OCI-M1 (cell line): ENCODE measurements around the gene ALDH1A1.
"Not testable (repeated sequence)": the region's sequence is repeated elsewhere in the genome, so short reads cannot be mapped to it uniquely, and the experiment has no call there.

Source experiments
- DNase-seq: peaks from one replicate; lab custom pipeline; 2025; lab: John Stamatoyannopoulos, UW

Gene ALDH1A1

DNA sequence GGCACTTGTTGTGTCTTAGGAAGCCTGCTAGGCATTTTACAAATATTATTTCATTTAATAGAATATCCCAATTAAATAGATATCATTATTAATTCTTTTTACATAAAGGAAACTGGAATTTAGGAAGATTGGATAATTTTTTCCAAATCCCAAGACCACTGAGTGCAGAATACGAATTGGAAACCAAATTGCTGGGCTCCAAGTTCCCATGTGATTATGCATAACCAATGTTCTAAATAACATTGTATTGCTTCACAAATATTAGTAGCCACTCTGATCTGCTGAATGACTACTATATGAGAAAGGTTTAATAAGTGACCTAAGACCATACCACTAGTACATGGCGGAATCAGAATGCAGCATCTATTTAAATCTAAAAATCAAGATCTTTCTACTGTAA, 57.7 kb downstream of the ALDH1A1 start:
- DNase-seq, result no peak

DNA sequence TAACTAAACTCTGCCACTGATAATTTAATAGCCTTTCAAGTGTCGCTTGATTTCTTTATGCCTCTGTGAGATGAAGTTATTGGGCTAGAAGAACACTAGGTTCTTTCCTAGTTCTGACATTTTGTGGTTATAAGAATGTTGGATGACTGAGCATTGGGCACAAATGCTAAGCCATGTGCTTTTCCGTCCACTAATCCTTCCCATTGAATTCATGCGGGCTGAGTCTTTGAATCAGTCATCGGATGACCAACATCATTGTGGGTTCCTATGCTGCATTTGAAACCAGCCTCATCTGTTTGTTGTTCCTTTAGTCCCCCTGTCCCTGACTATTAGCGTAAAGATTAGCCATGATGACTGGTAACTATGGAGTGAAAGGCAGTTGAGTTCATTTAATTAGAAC, 58.5 kb downstream of the ALDH1A1 start:
- no peak for DNase-seq

DNA sequence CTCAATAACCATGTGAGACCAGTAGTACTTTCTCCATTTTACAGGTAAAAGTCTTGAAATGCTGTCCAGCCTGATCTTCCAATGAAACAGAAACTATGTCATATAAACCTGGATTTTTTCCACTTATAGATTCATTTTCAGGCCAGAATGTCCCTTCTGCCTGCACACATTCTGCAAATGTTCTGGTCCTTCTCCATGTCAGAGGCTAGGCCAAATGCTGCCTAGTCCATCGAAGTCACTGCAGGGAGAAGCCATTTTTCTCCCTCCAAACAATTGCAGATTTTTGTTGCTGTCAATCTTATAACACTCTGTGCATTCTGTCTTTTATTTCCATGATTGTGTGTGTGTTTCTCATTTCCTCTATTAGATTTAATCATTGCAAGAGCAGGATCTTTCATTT, 59.4 kb downstream of the ALDH1A1 start:
- no peak for DNase-seq

DNA sequence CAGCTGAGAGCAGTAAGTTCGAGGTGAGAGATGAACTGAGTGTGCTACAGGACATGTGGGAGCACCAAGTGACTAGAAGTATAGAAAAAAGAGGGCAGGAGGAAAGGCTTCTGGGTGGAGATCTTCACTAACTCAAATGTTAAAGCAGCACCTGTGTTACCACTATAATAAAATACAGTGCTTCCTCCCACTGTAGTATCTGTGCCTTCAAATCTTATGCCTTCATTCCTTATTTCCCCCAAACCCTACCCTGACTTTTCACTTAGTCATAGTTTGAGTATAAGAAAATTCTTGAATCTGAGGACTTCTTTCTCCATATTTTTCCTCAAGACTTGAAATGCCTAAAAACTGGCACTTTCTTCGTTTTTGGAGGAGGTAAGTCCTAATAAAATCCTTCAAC, 61.8 kb downstream of the ALDH1A1 start:
- DNase-seq, result no peak

DNA sequence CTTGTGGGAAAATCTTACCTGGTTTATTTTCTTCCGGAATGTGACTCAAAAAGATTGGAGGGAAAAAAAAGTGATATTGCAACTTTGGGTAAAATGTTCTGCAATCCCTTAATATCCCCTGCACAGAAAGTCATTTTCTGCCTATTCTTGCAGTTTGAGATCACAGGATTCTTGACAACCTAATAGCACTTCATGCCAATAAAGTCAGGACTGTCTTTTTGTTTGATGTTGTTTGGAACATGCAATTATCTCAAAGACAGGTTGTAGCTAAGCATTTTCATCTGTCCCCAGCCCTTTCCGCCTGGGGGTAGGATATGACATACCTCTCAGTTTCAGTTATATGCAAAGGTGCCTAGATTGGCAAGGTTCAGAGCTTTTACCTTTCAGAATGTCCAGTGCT, 63.9 kb downstream of the ALDH1A1 start:
- no peak for DNase-seq

DNA sequence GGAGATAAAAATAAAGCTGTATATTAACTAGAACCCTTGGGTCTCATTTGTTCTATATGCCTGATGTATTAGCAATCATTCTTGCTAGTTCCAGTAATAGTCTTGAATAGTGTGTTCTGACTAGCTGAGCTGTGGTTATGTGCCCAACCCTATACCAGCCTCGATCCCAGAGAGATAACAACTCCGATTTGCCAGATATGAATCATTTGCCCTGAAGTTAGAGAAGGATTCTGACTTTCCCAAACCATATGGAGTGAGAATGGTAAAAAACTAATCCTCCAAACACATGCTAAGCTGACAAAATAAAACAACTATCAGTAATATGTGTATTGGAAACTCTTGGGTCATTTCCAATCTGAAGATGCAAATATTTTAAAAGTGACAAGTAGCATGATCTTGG, 64.8 kb downstream of the ALDH1A1 start:
- no peak for DNase-seq

DNA sequence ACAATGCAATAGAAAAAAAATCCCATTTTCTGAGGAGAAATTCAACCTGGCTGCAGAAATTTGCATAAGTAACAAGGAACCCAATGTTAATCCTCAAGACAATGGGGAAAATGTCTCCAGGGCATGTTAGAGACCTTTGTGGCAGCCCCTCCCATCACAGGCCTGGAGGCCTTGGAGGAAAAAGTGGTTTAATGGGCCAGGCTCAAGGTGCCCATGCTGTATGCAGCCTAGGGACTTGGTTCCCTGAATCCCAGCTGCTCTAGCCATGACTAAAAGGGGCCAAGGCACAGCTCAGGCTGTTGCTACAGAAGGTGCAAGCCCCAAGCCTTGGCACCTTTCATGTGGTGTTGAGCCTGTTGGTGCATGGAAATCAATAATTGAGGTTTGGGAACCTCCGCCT, 66.5 kb downstream of the ALDH1A1 start:
- DNase-seq, result no peak

DNA sequence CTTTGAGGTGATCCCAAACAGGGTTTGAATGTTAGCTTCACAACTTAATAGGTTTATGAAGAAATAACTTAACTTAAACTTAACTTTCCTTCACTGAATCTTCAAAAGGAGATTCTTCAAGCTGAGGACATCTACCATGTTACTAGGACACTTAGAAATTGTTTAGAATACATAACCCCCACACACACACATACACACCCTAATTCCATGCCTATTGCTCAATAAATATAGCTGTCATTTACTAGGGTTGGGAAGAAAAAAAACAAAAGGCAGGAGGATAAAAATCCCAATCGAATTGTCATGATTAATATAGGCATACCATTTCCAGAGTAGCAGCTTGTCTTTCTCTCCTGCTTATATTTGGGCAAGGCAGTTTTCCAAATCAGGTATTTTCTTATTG, 68.3 kb downstream of the ALDH1A1 start:
- no peak for DNase-seq

DNA sequence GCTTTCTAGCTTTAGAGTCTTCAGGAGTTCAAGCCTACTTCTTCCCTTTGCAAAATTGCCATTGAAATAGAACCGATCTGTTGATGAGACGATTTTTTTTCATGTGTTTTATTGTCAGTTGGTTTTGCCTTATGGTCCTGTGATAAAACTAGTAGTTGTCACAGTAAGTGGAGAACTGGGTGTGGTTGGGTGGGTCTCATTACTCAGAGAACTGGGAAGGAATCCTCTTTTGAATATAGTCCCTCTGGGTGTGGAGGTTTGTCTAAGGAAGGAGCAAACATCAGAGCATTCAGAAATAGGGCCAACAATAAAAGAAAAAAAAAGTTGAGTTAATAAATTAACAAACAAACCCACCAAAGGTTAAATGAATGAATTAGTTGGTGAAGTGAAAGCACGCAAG, 69.0 kb downstream of the ALDH1A1 start:
- DNase-seq, result no peak

DNA sequence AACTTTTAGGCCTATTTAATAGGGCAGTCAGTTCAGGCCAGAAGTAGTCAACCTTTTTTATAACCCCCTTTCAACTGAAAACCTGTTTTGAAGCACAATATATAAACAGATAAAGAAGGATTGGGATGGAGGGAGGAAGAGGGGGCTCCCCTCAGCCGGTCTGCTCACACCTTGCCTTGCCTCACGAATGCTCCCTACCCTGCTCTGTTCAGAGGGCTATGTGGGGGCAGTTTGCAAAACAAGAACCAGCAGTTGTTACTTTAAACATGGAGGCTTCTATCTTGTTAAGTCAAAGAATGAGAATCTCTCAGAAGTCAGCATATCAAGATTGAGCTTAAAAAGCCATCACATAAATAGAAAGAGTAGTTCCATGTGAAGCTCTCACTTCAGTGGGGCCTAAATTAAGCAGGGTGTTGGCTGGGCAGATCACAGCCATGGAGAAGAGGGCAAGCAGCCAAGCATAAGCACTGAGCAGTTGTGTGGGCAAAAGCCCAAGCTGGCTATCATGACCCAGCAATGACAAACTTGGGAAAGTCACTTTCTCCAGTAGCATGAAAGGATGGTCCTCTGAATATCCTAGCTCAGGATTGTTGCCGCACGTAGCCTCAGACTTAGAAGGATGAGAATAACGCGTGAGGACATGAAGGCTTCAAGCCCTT, 70.6 kb downstream of the ALDH1A1 start:
- no peak for DNase-seq

DNA sequence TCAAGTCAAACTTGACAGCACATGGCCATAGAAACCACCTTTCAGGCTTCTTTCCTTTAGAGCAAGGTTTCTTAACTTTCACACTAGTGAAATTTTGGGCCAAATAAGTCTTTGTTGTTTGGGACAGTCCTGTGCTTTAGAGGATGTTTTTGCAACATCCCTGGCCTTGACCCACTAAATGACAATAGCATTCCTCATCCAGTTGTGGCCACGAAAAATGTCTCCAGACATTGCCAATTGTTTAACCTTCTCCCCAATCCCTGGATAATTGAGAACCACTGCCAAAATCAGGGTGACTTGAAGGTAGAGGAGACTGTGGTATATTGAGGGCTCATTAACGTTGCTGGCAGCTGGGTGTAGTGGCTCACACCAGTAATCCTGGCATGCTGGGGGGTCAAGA, 72.0 kb downstream of the ALDH1A1 start:
- DNase-seq, result no peak

DNA sequence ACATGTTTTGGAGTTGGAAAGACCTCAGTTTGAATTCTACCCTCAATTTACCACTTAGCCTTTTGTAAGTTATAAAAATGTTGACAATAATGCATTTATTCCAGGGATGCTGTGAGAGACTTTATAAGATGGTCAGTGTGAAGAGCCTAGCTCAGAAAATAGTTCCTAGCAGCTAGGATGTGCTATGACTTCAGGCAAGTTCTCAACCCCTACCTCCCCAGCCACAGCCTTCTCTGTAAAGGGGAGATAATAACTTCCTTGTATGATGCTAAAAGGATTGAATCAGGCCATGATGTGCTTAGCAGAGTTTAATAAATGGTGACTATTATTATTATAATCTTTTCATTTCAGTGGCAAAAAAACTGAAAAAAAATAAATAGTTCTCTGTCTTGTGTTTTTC, 77.6 kb downstream of the ALDH1A1 start:
- DNase-seq, result peak; percentile 10

DNA sequence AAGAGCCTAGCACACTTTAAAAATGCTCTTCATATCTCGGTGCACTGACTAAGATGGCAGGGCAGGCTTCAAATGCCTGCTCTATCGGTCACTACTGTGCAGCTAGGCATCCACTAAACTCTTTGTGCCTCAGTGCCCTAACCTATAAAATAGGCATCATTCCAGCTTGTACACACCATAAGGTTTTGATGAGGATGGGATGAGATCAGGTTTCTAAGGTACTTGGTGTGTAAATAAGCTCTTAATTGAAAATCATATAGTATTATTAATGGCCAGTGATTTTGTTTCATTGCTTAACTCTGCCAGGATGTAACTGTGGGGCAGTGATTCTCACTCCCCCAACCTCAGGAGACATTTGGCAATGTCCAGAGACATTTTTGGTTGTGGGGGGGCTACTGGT, 78.5 kb downstream of the ALDH1A1 start:
- DNase-seq, result no peak

DNA sequence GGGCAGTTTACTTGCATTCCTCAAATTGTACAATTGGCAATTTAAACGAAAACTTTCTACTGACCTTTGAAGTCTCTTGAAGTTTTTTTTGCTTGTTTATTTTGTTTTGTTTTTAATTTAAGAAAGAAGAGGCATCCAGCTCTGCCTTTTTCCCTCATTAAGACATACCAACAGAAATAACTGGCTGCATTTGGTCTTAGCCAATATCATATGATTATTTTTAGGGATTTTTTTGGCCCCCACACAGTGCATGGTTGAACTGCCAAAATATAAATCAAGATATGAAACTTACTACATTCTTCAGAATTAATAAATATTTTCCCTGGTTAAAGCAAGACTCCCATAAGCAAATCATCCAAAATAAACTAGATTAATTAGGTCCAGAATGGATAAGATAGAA, 79.4 kb downstream of the ALDH1A1 start:
- DNase-seq, result no peak

DNA sequence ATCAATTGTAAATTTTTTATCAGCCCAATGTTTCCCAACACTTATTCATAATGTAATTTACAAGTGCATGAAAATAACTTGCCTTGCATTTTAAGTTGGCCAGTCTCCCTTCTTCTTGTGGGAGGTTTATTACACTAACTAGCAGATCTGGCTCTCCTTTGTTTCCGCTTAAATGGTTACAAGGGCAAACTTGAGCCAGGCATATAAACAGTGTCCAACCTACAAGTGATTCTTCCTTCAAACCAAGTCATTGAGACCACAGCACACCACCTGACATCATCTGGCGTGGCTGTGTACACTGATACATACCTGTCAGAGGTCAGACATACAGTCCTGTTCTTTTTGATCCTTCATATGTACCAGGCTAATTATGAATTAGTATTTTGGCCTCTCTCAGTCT, 80.1 kb downstream of the ALDH1A1 start:
- no peak for DNase-seq

DNA sequence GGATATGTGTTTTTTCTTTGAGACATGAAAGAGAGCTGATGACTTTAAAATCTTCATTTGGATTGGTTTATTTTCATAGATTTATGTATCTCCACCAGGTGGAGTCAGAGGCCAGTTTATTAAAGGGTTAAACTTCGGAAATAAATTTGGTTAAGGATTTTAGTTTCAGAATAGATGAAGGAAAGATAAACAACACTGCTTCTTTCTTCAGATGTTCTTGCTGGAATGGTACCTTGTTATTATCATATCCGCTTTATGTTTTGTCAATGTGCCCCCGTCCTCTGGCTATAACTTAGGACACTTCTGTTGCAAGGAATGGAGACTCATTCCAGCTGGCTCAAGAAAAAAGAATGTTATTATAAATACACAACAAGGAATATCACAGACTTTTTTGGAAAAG, 81.2 kb downstream of the ALDH1A1 start:
- DNase-seq, result peak; percentile 72

DNA sequence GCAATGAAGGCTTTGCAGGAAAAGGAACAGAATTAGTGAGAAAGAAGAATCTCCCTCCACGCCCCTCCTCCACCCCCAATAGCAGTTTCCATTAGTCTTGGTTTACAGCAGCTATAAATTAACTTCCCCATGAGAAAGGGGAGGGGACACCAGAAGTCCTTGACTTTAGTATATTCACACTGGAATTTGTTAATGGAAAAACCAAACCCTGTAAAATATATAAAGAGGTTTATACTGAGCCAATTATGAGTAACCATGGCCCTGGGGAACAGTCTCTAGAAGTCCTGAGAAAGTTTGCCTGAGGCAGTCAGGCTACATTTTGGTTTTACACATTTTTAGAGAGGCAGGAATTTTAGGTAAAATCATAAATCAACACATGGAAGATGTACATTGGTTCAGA, 88.5 kb downstream of the ALDH1A1 start:
- DNase-seq, result no peak

DNA sequence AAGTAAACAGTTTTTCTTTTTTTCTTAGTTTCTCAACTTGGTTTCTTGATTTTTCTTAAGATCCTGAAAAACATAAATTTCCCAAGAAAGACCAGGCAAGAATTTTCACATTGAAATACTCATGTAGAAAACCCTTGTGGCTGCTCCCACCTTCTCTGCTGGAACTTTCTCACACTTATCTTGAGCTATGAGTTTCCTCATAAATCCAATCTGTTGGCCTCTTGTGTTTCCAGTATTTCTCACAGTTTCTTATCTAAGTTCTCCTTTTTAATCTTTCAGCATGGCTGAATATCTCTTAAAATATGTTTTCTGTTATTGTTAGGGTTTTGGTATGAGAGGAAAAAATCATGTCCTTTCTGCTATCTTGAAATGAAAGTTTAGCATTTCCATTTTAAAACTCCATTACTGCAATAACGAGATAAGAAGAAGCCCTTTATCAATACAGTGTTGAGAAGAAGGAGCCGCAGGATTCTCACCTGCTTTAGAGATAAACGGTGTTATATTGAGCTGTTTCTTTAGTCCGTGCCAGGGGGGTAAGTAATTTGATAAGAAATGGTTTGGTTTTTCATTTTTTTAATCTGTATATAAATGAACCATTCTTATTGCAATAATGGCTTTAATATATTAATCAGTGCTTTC, 89.3 kb downstream of the ALDH1A1 start:
- peak; percentile 50 for DNase-seq

DNA sequence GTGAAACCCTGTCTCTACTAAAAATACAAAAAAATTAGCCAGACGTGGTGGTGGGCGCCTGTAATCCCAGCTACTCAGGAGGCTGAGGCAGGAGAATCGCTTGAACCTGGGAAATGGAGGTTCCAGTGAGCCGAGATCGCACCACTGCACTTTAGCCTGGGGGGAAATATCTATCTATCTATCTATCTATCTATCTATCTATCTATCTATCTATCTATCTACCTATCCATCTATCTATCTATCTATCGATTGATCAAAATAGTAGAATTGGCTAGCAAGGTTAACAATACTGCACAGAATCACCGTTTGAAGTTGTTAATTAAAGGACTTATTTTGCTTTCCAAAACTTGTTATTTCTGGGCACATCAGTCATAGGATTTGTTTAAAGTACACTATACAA, 90.1 kb downstream of the ALDH1A1 start:
- not testable (repeated sequence) for DNase-seq

DNA sequence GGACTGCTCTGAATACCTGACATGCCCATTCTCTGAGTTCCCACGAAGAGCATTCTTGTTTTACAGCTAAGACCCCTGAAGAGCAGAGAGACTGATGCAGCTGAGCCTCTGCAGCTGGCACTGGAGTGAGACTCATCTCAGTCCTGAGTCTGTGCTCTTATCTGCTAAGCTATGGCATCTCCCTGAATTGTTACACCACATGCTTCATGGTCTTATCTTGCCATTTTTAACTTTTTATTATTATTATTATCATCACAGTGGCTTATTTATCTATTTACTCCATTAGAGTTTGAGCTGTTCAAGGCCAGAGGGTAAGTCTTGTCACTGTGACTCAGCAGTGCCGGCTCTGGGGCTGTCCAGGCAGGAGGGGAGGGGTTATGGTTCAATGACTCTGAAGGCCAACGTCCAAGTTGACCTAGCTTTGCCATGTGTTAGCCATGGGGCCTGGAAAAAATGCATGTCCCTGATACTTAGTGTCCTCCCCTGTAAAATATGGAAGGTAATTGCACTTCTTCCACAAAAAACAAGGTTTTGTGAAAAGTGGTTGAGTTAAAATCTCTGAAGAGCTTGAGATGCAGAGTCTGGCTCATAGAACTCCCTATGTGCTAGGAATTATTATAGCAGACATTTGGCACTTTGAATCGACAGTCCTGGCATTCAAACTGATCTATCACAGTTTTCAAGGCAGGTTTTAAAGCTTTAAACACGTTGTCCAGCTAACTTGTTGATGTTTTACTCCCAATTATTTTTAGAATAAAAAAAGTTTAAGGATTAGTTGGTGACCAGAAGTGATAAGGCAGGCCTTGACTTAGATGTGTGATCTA, 94.6 kb downstream of the ALDH1A1 start:
- peak; percentile 60 for DNase-seq

DNA sequence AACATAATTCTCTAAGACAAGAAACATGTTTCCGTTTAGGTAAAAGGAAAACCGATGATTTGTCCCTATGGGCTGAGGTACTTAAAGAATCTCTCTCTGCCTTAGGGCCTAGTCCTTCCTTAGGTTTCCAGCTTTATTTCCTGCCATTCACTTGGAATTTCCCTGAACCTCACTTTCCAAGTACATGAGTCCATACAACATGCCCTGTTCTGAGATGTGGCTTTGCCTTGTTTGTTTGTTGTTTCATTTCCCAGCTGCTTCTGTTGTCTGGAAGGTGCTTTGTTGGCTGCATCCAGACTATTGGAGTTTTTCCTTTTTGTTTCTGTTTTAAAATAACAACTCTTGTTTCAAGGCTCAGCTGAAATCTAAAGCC, 95.2 kb downstream of the ALDH1A1 start:
- DNase-seq, result no peak

DNA sequence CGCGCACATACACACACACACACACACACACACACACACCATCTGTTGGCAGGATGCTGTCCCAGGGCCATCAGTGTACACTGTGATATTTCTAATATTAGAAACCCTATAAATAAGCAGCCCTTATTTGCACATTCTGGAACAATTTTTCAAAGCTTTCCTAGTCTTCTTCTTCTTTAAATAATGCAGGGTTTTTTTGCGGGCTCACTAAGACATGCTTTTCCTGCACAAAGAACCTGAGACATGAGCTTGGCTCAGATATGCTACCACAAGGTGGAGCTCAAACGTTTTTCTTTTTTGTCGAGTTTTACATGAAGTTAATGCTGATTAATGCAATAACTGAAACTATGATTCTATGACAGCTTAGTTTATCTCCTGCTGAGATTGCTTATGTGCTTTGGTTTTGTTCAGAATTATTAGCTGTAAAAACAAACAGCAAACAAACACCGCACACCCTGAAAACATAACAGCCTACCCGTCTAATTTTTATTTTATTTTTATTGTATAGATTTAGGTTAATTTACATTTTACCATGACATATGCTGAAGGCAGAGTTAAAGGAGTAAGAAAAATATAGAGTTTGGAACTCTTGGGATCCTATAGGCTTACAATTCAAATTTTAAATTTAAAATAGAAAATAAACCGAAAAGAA, 95.8 kb downstream of the ALDH1A1 start:
- peak; percentile 81 for DNase-seq
